ENCODE data around the gene NR6A1.

DNA sequence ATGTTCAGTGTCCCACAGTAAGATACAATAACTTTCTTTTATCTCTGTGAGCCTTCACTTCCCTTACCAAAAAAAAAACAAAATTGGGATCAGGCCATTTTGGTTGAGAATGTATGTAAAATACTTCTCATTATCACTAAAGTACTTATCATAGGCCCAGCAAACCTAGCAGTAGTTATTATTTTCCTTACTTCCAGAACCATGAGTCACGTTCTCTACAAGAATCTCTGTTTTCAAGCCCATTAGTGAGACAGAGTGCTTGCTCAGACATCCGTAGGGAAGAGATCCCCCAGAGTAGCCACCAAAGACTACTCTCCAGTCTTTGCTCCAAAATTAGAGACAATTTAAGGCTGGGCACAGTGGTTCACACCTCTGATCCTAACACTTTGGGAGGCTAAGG is 160.0 kb downstream of the NR6A1 start:
- no peak for TF ChIP-seq POLR2A (IDR thresholded peaks at IDR 0.05)
- TF ChIP-seq, protein P1, sequence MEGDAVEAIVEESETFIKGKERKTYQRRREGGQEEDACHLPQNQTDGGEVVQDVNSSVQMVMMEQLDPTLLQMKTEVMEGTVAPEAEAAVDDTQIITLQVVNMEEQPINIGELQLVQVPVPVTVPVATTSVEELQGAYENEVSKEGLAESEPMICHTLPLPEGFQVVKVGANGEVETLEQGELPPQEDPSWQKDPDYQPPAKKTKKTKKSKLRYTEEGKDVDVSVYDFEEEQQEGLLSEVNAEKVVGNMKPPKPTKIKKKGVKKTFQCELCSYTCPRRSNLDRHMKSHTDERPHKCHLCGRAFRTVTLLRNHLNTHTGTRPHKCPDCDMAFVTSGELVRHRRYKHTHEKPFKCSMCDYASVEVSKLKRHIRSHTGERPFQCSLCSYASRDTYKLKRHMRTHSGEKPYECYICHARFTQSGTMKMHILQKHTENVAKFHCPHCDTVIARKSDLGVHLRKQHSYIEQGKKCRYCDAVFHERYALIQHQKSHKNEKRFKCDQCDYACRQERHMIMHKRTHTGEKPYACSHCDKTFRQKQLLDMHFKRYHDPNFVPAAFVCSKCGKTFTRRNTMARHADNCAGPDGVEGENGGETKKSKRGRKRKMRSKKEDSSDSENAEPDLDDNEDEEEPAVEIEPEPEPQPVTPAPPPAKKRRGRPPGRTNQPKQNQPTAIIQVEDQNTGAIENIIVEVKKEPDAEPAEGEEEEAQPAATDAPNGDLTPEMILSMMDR (IDR thresholded peaks at IDR 0.05 in 8 of 11, conservative IDR thresholded peaks at IDR 0.05 in 3 of 11): no peak
